Measurements from ENCODE around the gene NTM.

The NTM gene

DNA sequence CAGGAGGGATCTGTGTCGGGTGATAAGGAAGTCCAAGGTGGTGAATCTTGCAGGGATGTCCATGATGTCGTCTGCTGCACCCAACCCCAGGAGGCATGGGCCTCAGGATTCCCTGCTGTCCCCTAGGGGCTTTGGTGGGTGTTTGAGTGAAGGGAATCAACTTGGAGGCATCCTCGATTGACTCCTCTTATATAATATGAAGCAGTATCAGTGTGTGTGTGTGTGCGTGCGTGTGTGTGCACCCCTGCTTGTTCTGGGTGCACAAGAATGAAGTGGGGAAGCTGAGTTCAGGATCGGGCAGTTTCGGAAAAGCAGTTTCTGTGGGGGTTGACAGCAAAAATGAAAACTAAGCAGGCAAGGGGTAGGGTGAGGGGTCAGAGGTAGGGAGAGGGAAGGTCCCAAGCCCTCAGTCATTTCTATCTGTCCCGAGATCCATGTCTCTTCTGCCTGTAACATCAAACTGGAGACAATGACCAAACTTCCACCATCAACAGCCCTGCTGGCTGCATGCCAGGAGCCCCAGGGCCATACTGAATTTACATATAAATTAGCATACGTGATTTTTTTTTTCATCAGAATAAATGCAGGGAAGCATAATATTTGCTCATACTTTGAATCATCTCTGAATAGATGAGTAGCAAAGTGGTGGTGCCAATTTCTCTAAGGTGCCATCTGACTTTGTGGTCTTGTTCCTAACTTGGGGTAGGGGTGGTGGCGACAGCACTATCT is 2.0 kb downstream of the NTM start:
- no peaks in the 10 kb centered on the region for H3K9me3 ChIP-seq (ENCODE audit: control insufficient read depth, low read length)
- no peak overlapping the region for H2BK120ac ChIP-seq (ENCODE audit: low read depth, low read length)
- H3K14ac ChIP-seq (ENCODE audit: low read length in 2 of 2), result no peak overlapping the region
- H3K36me3 ChIP-seq (ENCODE audit: control insufficient read depth in 1 of 2, insufficient read depth in 2 of 2, low read depth in 1 of 2, low read length in 2 of 2), result no peaks in the 10 kb centered on the region
- H2AFZ ChIP-seq (ENCODE audit: low read depth, low read length), result no peak overlapping the region
- H3K23ac ChIP-seq (ENCODE audit: low read length in 2 of 2), result no peak overlapping the region
- peaks cover 0 to 59% of the 10 kb centered on the region in 2 experiments for H3K27me3 ChIP-seq (ENCODE audit: control insufficient read depth in 1 of 2, insufficient read depth in 1 of 2, low read length in 2 of 2)
- H3K4me3 ChIP-seq (ENCODE audit: insufficient read depth in 1 of 2, low read depth in 1 of 2, low read length in 2 of 2), result no peak overlapping the region
- H3K18ac ChIP-seq (ENCODE audit: low read depth in 1 of 2, low read length in 2 of 2), result no peak overlapping the region
- no peak overlapping the region for H2BK15ac ChIP-seq (ENCODE audit: low read depth, poor library complexity, severe bottlenecking)
- WGBS, result 85% methylated on average over 9 of the region's 10 CpGs
- no peak overlapping the region for H2BK5ac ChIP-seq (ENCODE audit: low read depth, low read length, poor library complexity, severe bottlenecking)
- no peaks in the 10 kb centered on the region for H3K4me1 ChIP-seq (ENCODE audit: control insufficient read depth, insufficient read depth, low read depth, low read length)
- no peak overlapping the region for H4K91ac ChIP-seq (ENCODE audit: low read length)
- no peak overlapping the region for H4K8ac ChIP-seq (ENCODE audit: low read length)
- H2BK12ac ChIP-seq (ENCODE audit: low read length in 2 of 2), result no peak overlapping the region
- no peak overlapping the region for H3K27ac ChIP-seq (ENCODE audit: low read length, poor library complexity, severe bottlenecking)
- H3K4ac ChIP-seq (ENCODE audit: low read depth in 1 of 2, low read length in 2 of 2), result no peak overlapping the region
- H3K9ac ChIP-seq (ENCODE audit: low read length), result no peak overlapping the region
- no peak overlapping the region for H2AK5ac ChIP-seq (ENCODE audit: low read length, severe bottlenecking)
- no peak overlapping the region for H3K4me2 ChIP-seq (ENCODE audit: low read length, poor library complexity, severe bottlenecking)
- no peaks in the 10 kb centered on the region for H3K79me1 ChIP-seq (replicated peaks; ENCODE audit: low read length, poor library complexity, severe bottlenecking)
- DNase-seq, result no peak

DNA sequence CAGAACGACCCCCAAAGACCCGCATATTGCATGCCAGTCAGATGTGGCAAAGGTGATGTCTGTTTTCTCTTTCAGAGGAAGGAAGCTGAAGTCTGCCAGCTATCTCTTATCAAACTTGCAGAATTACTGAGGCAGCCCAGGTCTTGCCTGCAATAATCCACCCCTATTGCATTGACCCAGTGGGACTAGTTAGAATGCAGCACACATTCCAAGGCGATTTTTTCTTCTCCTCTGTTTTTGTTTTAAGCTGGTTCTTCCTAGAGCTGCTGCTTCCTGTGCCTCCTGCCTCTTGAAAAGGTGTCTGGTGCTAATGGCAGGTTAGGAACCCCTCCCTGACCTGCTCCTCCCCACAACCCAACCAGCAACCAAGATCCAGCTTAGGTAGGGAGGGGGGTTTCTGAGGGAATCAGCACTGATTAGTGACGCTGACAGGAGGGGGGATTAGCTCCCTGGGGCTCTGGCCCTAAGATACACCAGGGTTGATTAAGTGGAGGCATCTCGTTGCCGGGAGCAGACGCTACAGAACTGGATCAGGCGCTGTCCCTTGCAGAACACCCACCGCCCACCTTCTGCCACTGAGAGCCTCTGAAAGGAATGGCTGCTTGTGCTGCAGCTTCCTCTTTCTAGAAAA is 2.8 kb downstream of the NTM start:
- Histone ChIP-seq H3K4me2 (ENCODE audit: low read length, poor library complexity, severe bottlenecking) (no peak overlapping the region), H3K23ac (ENCODE audit: low read length in 2 of 2) (no peak overlapping the region), H2BK15ac (ENCODE audit: low read depth, poor library complexity, severe bottlenecking) (no peak overlapping the region), H3K9ac (ENCODE audit: low read length) (no peak overlapping the region), H2BK120ac (ENCODE audit: low read depth, low read length) (no peak overlapping the region), H4K91ac (ENCODE audit: low read length) (no peak overlapping the region), H3K18ac (ENCODE audit: low read depth in 1 of 2, low read length in 2 of 2) (no peak overlapping the region), H2AFZ (ENCODE audit: low read depth, low read length) (no peak overlapping the region), H3K4ac (ENCODE audit: low read depth in 1 of 2, low read length in 2 of 2) (no peak overlapping the region), H3K27me3 (ENCODE audit: control insufficient read depth in 1 of 2, insufficient read depth in 1 of 2, low read length in 2 of 2) (peaks cover 0 to 63% of the 10 kb centered on the region in 2 experiments), H2AK5ac (ENCODE audit: low read length, severe bottlenecking) (no peak overlapping the region), H2BK5ac (ENCODE audit: low read depth, low read length, poor library complexity, severe bottlenecking) (no peak overlapping the region), H3K4me1 (ENCODE audit: control insufficient read depth, insufficient read depth, low read depth, low read length) (no peaks in the 10 kb centered on the region), H2BK12ac (ENCODE audit: low read length in 2 of 2) (no peak overlapping the region), H3K36me3 (ENCODE audit: control insufficient read depth in 1 of 2, insufficient read depth in 2 of 2, low read depth in 1 of 2, low read length in 2 of 2) (no peaks in the 10 kb centered on the region), H3K27ac (ENCODE audit: low read length, poor library complexity, severe bottlenecking) (no peak overlapping the region), H3K9me3 (ENCODE audit: control insufficient read depth, low read length) (no peaks in the 10 kb centered on the region), H3K4me3 (ENCODE audit: insufficient read depth in 1 of 2, low read depth in 1 of 2, low read length in 2 of 2) (no peak overlapping the region), H3K14ac (ENCODE audit: low read length in 2 of 2) (no peak overlapping the region), H4K8ac (ENCODE audit: low read length) (no peak overlapping the region), H3K79me1 (replicated peaks; ENCODE audit: low read length, poor library complexity, severe bottlenecking) (no peaks in the 10 kb centered on the region)
- 56% methylated on average over 8 of the region's 9 CpGs for WGBS
- DNase-seq, result no peak

DNA sequence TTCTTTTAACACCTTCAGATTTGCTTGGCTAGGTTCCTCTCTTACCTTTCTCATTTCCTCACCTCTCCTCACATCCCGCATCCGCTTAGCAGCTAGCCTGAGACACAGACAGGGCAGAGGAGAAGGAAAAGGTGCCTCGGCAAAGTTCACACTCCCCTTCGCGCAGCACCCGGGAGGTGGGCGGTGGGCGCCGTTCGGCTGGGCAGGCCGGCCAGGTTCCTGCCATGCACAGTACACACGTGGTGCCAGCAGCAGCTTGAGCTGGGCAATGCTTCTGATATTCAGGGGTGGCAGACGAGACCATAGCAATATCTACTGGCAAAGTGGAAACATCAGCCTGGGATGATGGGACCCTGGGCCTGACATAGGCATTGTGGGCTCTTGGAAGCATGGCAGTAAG is 3.3 kb downstream of the NTM start:
- Histone ChIP-seq H3K27me3 (ENCODE audit: control insufficient read depth in 1 of 2, insufficient read depth in 1 of 2, low read length in 2 of 2) (peaks cover 0 to 63% of the 10 kb centered on the region in 2 experiments), H3K14ac (ENCODE audit: low read length in 2 of 2) (no peak overlapping the region), H3K4me2 (ENCODE audit: low read length, poor library complexity, severe bottlenecking) (no peak overlapping the region), H3K27ac (ENCODE audit: low read length, poor library complexity, severe bottlenecking) (no peak overlapping the region), H3K4ac (ENCODE audit: low read depth in 1 of 2, low read length in 2 of 2) (no peak overlapping the region), H2BK15ac (ENCODE audit: low read depth, poor library complexity, severe bottlenecking) (no peak overlapping the region), H4K91ac (ENCODE audit: low read length) (no peak overlapping the region), H2AK5ac (ENCODE audit: low read length, severe bottlenecking) (no peak overlapping the region), H3K36me3 (ENCODE audit: control insufficient read depth in 1 of 2, insufficient read depth in 2 of 2, low read depth in 1 of 2, low read length in 2 of 2) (no peaks in the 10 kb centered on the region), H4K8ac (ENCODE audit: low read length) (no peak overlapping the region), H2BK120ac (ENCODE audit: low read depth, low read length) (no peak overlapping the region), H2BK5ac (ENCODE audit: low read depth, low read length, poor library complexity, severe bottlenecking) (no peak overlapping the region), H3K4me1 (ENCODE audit: control insufficient read depth, insufficient read depth, low read depth, low read length) (no peaks in the 10 kb centered on the region), H3K23ac (ENCODE audit: low read length in 2 of 2) (no peak overlapping the region), H3K79me1 (replicated peaks; ENCODE audit: low read length, poor library complexity, severe bottlenecking) (no peaks in the 10 kb centered on the region), H3K18ac (ENCODE audit: low read depth in 1 of 2, low read length in 2 of 2) (no peak overlapping the region), H2AFZ (ENCODE audit: low read depth, low read length) (no peak overlapping the region), H2BK12ac (ENCODE audit: low read length in 2 of 2) (no peak overlapping the region), H3K9ac (ENCODE audit: low read length) (no peak overlapping the region), H3K4me3 (ENCODE audit: insufficient read depth in 1 of 2, low read depth in 1 of 2, low read length in 2 of 2) (no peak overlapping the region), H3K9me3 (ENCODE audit: control insufficient read depth, low read length) (no peaks in the 10 kb centered on the region)
- DNase-seq, result no peak
- 82% methylated on average over 13 of the region's 13 CpGs for WGBS

DNA sequence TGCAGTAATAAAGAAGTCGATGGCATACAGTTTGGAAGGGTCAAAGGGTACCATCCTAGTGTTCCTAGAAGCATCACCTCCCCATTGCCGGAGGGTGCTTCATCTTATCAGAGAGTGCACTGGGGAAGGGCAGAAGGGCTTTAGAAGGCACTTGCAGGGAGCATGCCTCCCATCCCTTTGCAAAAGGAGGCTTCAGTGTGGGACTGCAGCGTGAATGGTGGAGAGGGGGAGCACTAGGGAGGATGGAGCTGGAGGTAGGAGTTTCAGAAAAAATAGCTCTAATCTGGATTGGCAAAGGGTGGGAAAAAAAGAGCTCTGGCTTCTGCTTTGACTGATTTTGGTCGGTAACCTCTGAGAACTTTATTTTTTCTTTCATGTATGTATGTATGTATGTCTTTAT is 5.0 kb downstream of the NTM start:
- Histone ChIP-seq H2BK5ac (ENCODE audit: low read depth, low read length, poor library complexity, severe bottlenecking) (no peak overlapping the region), H3K18ac (ENCODE audit: low read depth in 1 of 2, low read length in 2 of 2) (no peak overlapping the region), H2BK12ac (ENCODE audit: low read length in 2 of 2) (no peak overlapping the region), H3K14ac (ENCODE audit: low read length in 2 of 2) (no peak overlapping the region), H3K4me3 (ENCODE audit: insufficient read depth in 1 of 2, low read depth in 1 of 2, low read length in 2 of 2) (no peak overlapping the region), H3K4ac (ENCODE audit: low read depth in 1 of 2, low read length in 2 of 2) (no peak overlapping the region), H3K9ac (ENCODE audit: low read length) (no peak overlapping the region), H3K27ac (ENCODE audit: low read length, poor library complexity, severe bottlenecking) (no peak overlapping the region), H2BK120ac (ENCODE audit: low read depth, low read length) (no peak overlapping the region), H3K27me3 (ENCODE audit: control insufficient read depth in 1 of 2, insufficient read depth in 1 of 2, low read length in 2 of 2) (peaks cover 0 to 66% of the 10 kb centered on the region in 2 experiments), H2BK15ac (ENCODE audit: low read depth, poor library complexity, severe bottlenecking) (no peak overlapping the region), H3K9me3 (ENCODE audit: control insufficient read depth, low read length) (no peaks in the 10 kb centered on the region), H4K8ac (ENCODE audit: low read length) (no peak overlapping the region), H3K4me1 (ENCODE audit: control insufficient read depth, insufficient read depth, low read depth, low read length) (no peaks in the 10 kb centered on the region), H3K23ac (ENCODE audit: low read length in 2 of 2) (no peak overlapping the region), H3K36me3 (ENCODE audit: control insufficient read depth in 1 of 2, insufficient read depth in 2 of 2, low read depth in 1 of 2, low read length in 2 of 2) (no peaks in the 10 kb centered on the region), H2AFZ (ENCODE audit: low read depth, low read length) (no peak overlapping the region), H4K91ac (ENCODE audit: low read length) (no peak overlapping the region), H3K4me2 (ENCODE audit: low read length, poor library complexity, severe bottlenecking) (no peak overlapping the region), H3K79me1 (replicated peaks; ENCODE audit: low read length, poor library complexity, severe bottlenecking) (no peaks in the 10 kb centered on the region), H2AK5ac (ENCODE audit: low read length, severe bottlenecking) (no peak overlapping the region)
- 68% methylated on average over 4 of the region's 4 CpGs for WGBS
- no peak for DNase-seq

Data from mesenchymal stem cell (in vitro differentiated cells and primary cell).